AG09309 (cell line): ENCODE measurements around the gene CEP131.

Experiments
- DNase-seq: peaks from one replicate; pipeline ENCODE4 v3.0.0-alpha.2; 2010; ENCODE audit warnings: low read depth
- H3K4me3 ChIP-seq: 2 replicates; pipeline ENCODE4 v1.5.1; 2011; ENCODE audit warnings: mild to moderate bottlenecking, low read depth, low read length, moderate library complexity; ENCODE audit not compliant: control insufficient read depth
- CTCF ChIP-seq: IDR thresholded peaks from 2 replicates; pipeline ENCODE4 v1.5.1; 2011; ENCODE audit warnings: mild to moderate bottlenecking, low read depth, low read length, inconsistent platforms; ENCODE audit not compliant: insufficient read depth, control insufficient read depth; ENCODE audit errors: missing control alignments

CEP131 gene

GRCh38 chr17:81183316-81183715 is 39.4 kb downstream of the CEP131 start:
- no peak for DNase-seq
- TF ChIP-seq CTCF = no peak
- no peak overlapping the region for H3K4me3 ChIP-seq

GRCh38 chr17:81182596-81182995 is 40.2 kb downstream of the CEP131 start:
- DNase-seq = no peak
- no peak overlapping the region for H3K4me3 ChIP-seq
- no peak for TF ChIP-seq CTCF

- no peak overlapping the region for H3K4me3 ChIP-seq
- TF ChIP-seq CTCF = no peak
- DNase-seq = no peak
These were observed 41.0 kb downstream of the CEP131 start for GRCh38 chr17:81181811-81182185.

- no peak for DNase-seq
- no peak for TF ChIP-seq CTCF
- no peak overlapping the region for H3K4me3 ChIP-seq
These were observed 41.6 kb downstream of the CEP131 start for GRCh38 chr17:81180836-81181810.

- no peak overlapping the region for H3K4me3 ChIP-seq
- no peak for TF ChIP-seq CTCF
- DNase-seq = no peak
These were observed 42.9 kb downstream of the CEP131 start for GRCh38 chr17:81179861-81180260.

GRCh38 chr17:81179220-81179619 is 43.5 kb downstream of the CEP131 start:
- TF ChIP-seq CTCF = no peak
- DNase-seq = no peak
- H3K4me3 ChIP-seq = no peak overlapping the region
